Measurements from ENCODE around the gene GPR89B. TPM values are rescaled to one million over a fixed set of nuclear protein-coding genes. Genes with fewer than 3 reads are reported as not detected.
"Not testable (repeated sequence)": the region's sequence is repeated elsewhere in the genome, so short reads cannot be mapped to it uniquely, and the experiment has no call there.

GPR89B gene
- total RNA-seq, 2 donors from 2014 or later, result 15.1 to 18.3 TPM

GRCh38 chr1:147907786-147908509, 20.3 kb upstream of the GPR89B start:
- H3K4me1 Mint-ChIP-seq (ENCODE audit: low read depth), result peaks cover 9% of the 10 kb centered on the region
- no peak overlapping the region for H3K4me3 Mint-ChIP-seq
- DNase-seq (no peak), ATAC-seq (replicated peaks in 1 of 2) (no peak)
- no peak overlapping the region for H3K27ac Mint-ChIP-seq
- H3K27me3 Mint-ChIP-seq (ENCODE audit: low read depth), result no peaks in the 10 kb centered on the region
- H3K36me3 Mint-ChIP-seq (ENCODE audit: insufficient read depth in 2 of 2), result no peaks in the 10 kb centered on the region
- H3K9me3 Mint-ChIP-seq, result no peaks in the 10 kb centered on the region

DNA sequence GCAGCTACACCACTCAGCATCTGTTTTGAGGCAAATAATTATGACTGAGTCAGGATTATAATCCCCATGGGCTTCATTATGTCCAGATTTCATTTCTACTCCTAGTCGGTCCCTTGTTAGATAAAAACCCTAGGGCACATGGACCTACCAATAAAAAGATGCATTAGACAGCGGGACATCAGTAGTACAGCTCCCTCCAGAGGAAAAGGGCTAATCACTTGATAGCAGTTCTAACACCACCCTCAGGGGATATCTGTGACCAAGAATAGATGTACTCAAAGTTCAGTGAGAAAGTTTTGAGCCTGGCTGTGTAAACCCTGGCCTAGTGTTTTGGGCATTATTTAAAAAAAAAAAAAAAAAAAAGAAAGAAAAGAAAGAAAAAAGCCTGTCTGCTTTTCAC, 15.7 kb upstream of the GPR89B start:
- Mint-ChIP-seq H3K27me3 (ENCODE audit: low read depth) (peaks cover 19% of the 10 kb centered on the region), H3K4me1 (ENCODE audit: low read depth) (no peaks in the 10 kb centered on the region)

GRCh38 chr1:147913362-147913942, 14.8 kb upstream of the GPR89B start:
- peaks cover 20% of the 10 kb centered on the region for H3K27me3 Mint-ChIP-seq (ENCODE audit: low read depth)
- DNase-seq (no peak), ATAC-seq (replicated peaks in 1 of 2) (no peak)
- H3K36me3 Mint-ChIP-seq (ENCODE audit: insufficient read depth in 2 of 2), result peaks cover 0 to 2% of the 10 kb centered on the region in 2 donors
- H3K4me3 Mint-ChIP-seq, result no peak overlapping the region
- H3K27ac Mint-ChIP-seq, result no peak overlapping the region
- H3K9me3 Mint-ChIP-seq, result no peaks in the 10 kb centered on the region
- no peaks in the 10 kb centered on the region for H3K4me1 Mint-ChIP-seq (ENCODE audit: low read depth)

More for the DNA sequence above, 15.7 kb upstream of the GPR89B start:
- ATAC-seq (replicated peaks in 1 of 2), result no peak
- Mint-ChIP-seq H3K9me3 (no peaks in the 10 kb centered on the region), H3K36me3 (ENCODE audit: insufficient read depth in 2 of 2) (peaks cover 0 to 2% of the 10 kb centered on the region in 2 donors), H3K27ac (no peak overlapping the region), H3K4me3 (no peak overlapping the region)
- no peak for DNase-seq

GRCh38 chr1:147919896-147920295, 8.3 kb upstream of the GPR89B start:
- ATAC-seq (replicated peaks in 1 of 2), result no peak
- no peak for DNase-seq
- H3K36me3 Mint-ChIP-seq (ENCODE audit: insufficient read depth in 2 of 2), result peaks cover 0 to 2% of the 10 kb centered on the region in 2 donors

GRCh38 chr1:147924813-147925212, 3.4 kb upstream of the GPR89B start:
- Mint-ChIP-seq H3K27me3 (ENCODE audit: low read depth) (no peaks in the 10 kb centered on the region), H3K4me1 (ENCODE audit: low read depth) (peaks cover 14% of the 10 kb centered on the region), H3K4me3 (no peak overlapping the region), H3K27ac (no peak overlapping the region), H3K36me3 (ENCODE audit: insufficient read depth in 2 of 2) (no peaks in the 10 kb centered on the region), H3K9me3 (no peaks in the 10 kb centered on the region)
- no peak for ATAC-seq (replicated peaks in 1 of 2)
- DNase-seq, result no peak

More at GRCh38 chr1:147919896-147920295, 8.3 kb upstream of the GPR89B start:
- no peak overlapping the region for H3K27ac Mint-ChIP-seq
- peaks cover 20% of the 10 kb centered on the region for H3K27me3 Mint-ChIP-seq (ENCODE audit: low read depth)
- peaks cover 5% of the 10 kb centered on the region for H3K4me1 Mint-ChIP-seq (ENCODE audit: low read depth)
- no peak overlapping the region for H3K4me3 Mint-ChIP-seq
- no peaks in the 10 kb centered on the region for H3K9me3 Mint-ChIP-seq

DNA sequence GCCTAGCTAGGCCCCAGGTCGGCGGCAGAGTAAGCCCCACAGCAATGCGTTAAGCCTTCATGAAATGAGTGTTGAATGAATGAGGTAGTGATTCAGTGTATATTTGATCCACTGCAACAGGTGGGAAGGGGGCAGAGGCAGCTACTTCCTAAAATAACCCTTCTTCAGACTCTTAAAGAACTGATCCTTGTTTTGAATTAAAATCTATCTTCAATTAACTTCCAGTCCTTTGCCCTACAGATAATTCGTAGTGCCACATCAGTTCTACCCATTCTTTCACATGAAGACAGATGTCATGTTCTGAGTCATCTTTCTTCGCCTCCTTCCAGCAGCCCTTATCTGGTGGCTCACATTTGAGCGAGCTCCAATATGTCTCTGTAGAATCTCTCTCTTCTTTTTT, 1.0 kb upstream of the GPR89B start:
- not testable (repeated sequence) for H3K36me3 Mint-ChIP-seq (ENCODE audit: insufficient read depth in 2 of 2); H3K27me3 Mint-ChIP-seq (ENCODE audit: low read depth); H3K27ac Mint-ChIP-seq; H3K4me3 Mint-ChIP-seq; H3K9me3 Mint-ChIP-seq; DNase-seq
- H3K4me1 Mint-ChIP-seq (ENCODE audit: low read depth), result peaks cover 36% of the 10 kb centered on the region
- ATAC-seq (replicated peaks in 1 of 2), result peak in 1 of 2 donors; percentile 16

- not testable (repeated sequence) for H3K9me3 Mint-ChIP-seq; H3K4me3 Mint-ChIP-seq; H3K27me3 Mint-ChIP-seq (ENCODE audit: low read depth); H3K27ac Mint-ChIP-seq; ATAC-seq (replicated peaks in 1 of 2); DNase-seq; H3K36me3 Mint-ChIP-seq (ENCODE audit: insufficient read depth in 2 of 2)
- H3K4me1 Mint-ChIP-seq (ENCODE audit: low read depth), result peaks cover 41% of the 10 kb centered on the region
Observed at GRCh38 chr1:147927689-147928088, 531 bp upstream of the GPR89B start.

DNA sequence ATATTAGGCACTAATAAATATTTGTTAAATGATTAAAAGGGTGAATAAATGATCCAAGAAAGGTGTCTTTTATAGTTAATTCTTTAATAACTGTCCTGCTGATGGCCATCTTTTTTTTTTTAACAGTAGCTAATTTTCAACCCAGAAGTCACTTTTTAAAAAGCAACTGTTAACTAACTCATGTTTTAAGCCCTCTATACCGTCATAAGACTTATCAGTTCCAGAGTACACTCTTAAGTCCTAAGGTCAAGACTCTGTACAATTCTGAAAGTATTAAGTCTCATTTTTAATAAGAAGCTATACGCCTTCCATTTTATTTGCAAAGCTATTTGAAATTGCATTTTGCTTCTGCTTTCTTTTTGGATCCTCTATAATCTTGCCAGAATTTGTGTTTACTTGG, 2.9 kb downstream of the GPR89B start:
- H3K27ac Mint-ChIP-seq, result peak overlapping the region; percentile 0

GRCh38 chr1:147935296-147935695, 7.1 kb downstream of the GPR89B start:
- DNase-seq; ATAC-seq (replicated peaks in 1 of 2): not testable (repeated sequence)

More for the DNA sequence above, 2.9 kb downstream of the GPR89B start:
- not testable (repeated sequence) for ATAC-seq (replicated peaks in 1 of 2); H3K9me3 Mint-ChIP-seq; H3K27me3 Mint-ChIP-seq (ENCODE audit: low read depth); DNase-seq; H3K36me3 Mint-ChIP-seq (ENCODE audit: insufficient read depth in 2 of 2)
- H3K4me3 Mint-ChIP-seq, result peak overlapping the region; percentile 5 to 83
- peaks cover 38% of the 10 kb centered on the region for H3K4me1 Mint-ChIP-seq (ENCODE audit: low read depth)

DNA sequence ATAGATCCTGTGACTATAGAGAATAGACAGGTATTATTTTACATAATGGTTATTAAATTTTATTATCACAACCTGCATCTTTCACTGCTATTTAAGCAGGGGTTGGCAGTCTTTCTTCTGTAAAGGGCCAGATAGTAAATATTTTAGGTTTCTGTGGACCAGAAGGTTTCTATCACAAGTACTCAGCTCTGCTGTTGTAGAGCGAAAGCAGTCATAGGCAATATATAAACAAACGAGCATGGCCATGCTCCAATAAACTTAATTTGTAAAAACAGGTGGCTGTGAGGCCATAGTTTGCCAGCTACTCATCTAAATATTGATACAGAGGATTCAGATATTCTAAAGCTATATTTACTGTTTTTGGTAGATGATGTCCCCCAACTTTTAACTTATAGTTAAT, 12.2 kb downstream of the GPR89B start:
- H3K27me3 Mint-ChIP-seq (ENCODE audit: low read depth); DNase-seq; ATAC-seq (replicated peaks in 1 of 2); H3K4me1 Mint-ChIP-seq (ENCODE audit: low read depth); H3K4me3 Mint-ChIP-seq; H3K9me3 Mint-ChIP-seq; H3K36me3 Mint-ChIP-seq (ENCODE audit: insufficient read depth in 2 of 2); H3K27ac Mint-ChIP-seq: not testable (repeated sequence)

More at GRCh38 chr1:147935296-147935695, 7.1 kb downstream of the GPR89B start:
- not testable (repeated sequence) for H3K27me3 Mint-ChIP-seq (ENCODE audit: low read depth); H3K27ac Mint-ChIP-seq; H3K36me3 Mint-ChIP-seq (ENCODE audit: insufficient read depth in 2 of 2); H3K4me3 Mint-ChIP-seq; H3K9me3 Mint-ChIP-seq
- peaks cover 28% of the 10 kb centered on the region for H3K4me1 Mint-ChIP-seq (ENCODE audit: low read depth)

- not testable (repeated sequence) for H3K9me3 Mint-ChIP-seq; H3K4me3 Mint-ChIP-seq; H3K36me3 Mint-ChIP-seq (ENCODE audit: insufficient read depth in 2 of 2); H3K4me1 Mint-ChIP-seq (ENCODE audit: low read depth); DNase-seq; ATAC-seq (replicated peaks in 1 of 2); H3K27me3 Mint-ChIP-seq (ENCODE audit: low read depth); H3K27ac Mint-ChIP-seq
Observed at GRCh38 chr1:147942563-147942962, 14.3 kb downstream of the GPR89B start.

- ATAC-seq (replicated peaks in 1 of 2); H3K36me3 Mint-ChIP-seq (ENCODE audit: insufficient read depth in 2 of 2); H3K27ac Mint-ChIP-seq; H3K4me3 Mint-ChIP-seq; H3K4me1 Mint-ChIP-seq (ENCODE audit: low read depth); H3K27me3 Mint-ChIP-seq (ENCODE audit: low read depth); H3K9me3 Mint-ChIP-seq; DNase-seq: not testable (repeated sequence)
Observed at GRCh38 chr1:147949517-147949916, 21.3 kb downstream of the GPR89B start.

GRCh38 chr1:147958906-147959305, 30.7 kb downstream of the GPR89B start:
- H3K4me1 Mint-ChIP-seq (ENCODE audit: low read depth); DNase-seq; H3K36me3 Mint-ChIP-seq (ENCODE audit: insufficient read depth in 2 of 2); H3K27ac Mint-ChIP-seq; H3K9me3 Mint-ChIP-seq; H3K27me3 Mint-ChIP-seq (ENCODE audit: low read depth); H3K4me3 Mint-ChIP-seq; ATAC-seq (replicated peaks in 1 of 2): not testable (repeated sequence)

DNA sequence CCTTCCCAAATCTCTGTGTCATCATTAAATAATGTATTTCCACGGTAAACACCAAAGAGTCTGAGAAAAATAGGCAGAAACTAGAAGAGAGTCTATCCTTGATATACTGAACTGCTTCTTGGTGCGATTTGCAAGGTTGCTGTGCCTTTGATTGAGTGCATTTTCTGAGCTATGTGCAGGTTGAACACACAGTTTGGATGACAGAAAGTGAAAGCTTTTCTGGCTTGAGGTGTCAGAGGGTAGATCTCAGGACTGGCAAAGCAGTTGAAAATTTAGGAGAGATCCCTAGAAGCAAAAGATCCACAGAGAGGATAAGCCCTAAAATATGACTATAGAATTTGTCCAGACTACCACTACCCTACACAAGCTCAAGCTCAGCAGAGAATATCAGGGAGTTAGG, 31.5 kb downstream of the GPR89B start:
- not testable (repeated sequence) for H3K4me3 Mint-ChIP-seq; H3K27ac Mint-ChIP-seq; H3K27me3 Mint-ChIP-seq (ENCODE audit: low read depth); ATAC-seq (replicated peaks in 1 of 2); DNase-seq; H3K4me1 Mint-ChIP-seq (ENCODE audit: low read depth); H3K36me3 Mint-ChIP-seq (ENCODE audit: insufficient read depth in 2 of 2); H3K9me3 Mint-ChIP-seq

All from activated T-cell treated with anti-CD3 and anti-CD28 coated beads, Interleukin-2, amount 50 U/mL, for 72 hours (primary cell).